PC-3 (cell line): ENCODE data around the gene RANBP3L. TPM values are rescaled to one million over a fixed set of nuclear protein-coding genes. Genes with fewer than 3 reads are reported as not detected.

ENCODE experiments used
- ATAC-seq: fragments of 200-7000 bp; cut with Tn5 transposase; 2 replicates; pipeline ENCODE4 v1.9.1; 2020; ENCODE audit warnings: mild to moderate bottlenecking, moderate library complexity
- BruUV-seq: library from RNA; stranded (reverse); fragments of 400-500 nt; replicated peaks from 2 replicates; lab custom pipeline; 2021; lab: Mats Ljungman, UMichigan
- CTCF ChIA-PET: fragments of 300-600 bp; sonication (Branson Sonifier 250); formaldehyde crosslinking; loops from one replicate; lab custom pipeline; 2022; ENCODE audit warnings: antibody characterized with exemption; lab: Charles Lee
- POLR2A ChIA-PET: fragments of 300-600 bp; sonication (Branson Sonifier 250); formaldehyde crosslinking; loops from one replicate; lab custom pipeline; 2022; ENCODE audit warnings: antibody characterized with exemption; ENCODE audit not compliant: unreplicated experiment; lab: Charles Lee
- DNase-seq: peaks from one replicate; pipeline ENCODE4 v3.0.0-alpha.2; 2015
- H2AFZ ChIP-seq: fragments of 300-600 bp; sonication (generic); 2 replicates; pipeline ENCODE4 v1.6.0; 2016; ENCODE audit warnings: antibody characterized with exemption, low read length
- H3F3A ChIP-seq: fragments of 300-600 bp; sonication (generic); one replicate; pipeline ENCODE4 v1.6.0; 2017; ENCODE audit warnings: antibody characterized with exemption, low read length, control low read depth, mild to moderate bottlenecking; ENCODE audit not compliant: unreplicated experiment
- H3K27ac ChIP-seq: fragments of 300-600 bp; sonication (generic); 2 replicates; pipeline ENCODE4 v1.5.1; 2016; ENCODE audit warnings: mild to moderate bottlenecking, low read length
- H3K27me3 ChIP-seq: fragments of 300-600 bp; sonication (generic); 2 replicates; pipeline ENCODE4 v1.6.1; 2016; ENCODE audit warnings: low read length, mixed read lengths
- H3K36me3 ChIP-seq: fragments of 300-600 bp; sonication (generic); 2 replicates; pipeline ENCODE4 v1.6.1; 2016; ENCODE audit warnings: low read depth, mixed run types, low read length, mixed read lengths
- H3K4me1 ChIP-seq: fragments of 300-600 bp; sonication (generic); 2 replicates; pipeline ENCODE4 v1.5.1; 2016; ENCODE audit warnings: low read length; ENCODE audit not compliant: insufficient read depth
- H3K4me2 ChIP-seq: fragments of 300-600 bp; sonication (generic); 2 replicates; pipeline ENCODE4 v1.6.0; 2016; ENCODE audit warnings: low read length
- H3K4me3 ChIP-seq: fragments of 300-600 bp; sonication (generic); 2 replicates; pipeline ENCODE4 v1.5.1; 2016; ENCODE audit warnings: mild to moderate bottlenecking, low read length, mixed read lengths
- H3K79me2 ChIP-seq: fragments of 300-600 bp; sonication (generic); 2 replicates; pipeline ENCODE4 v1.6.1; 2017; ENCODE audit warnings: low read length, mixed read lengths
- H3K9ac ChIP-seq: fragments of 300-600 bp; sonication (generic); 2 replicates; pipeline ENCODE4 v1.6.0; 2016; ENCODE audit warnings: mild to moderate bottlenecking, low read length
- H3K9me2 ChIP-seq: fragments of 300-600 bp; sonication (generic); replicated peaks from 2 replicates; pipeline ENCODE4 v1.6.1; 2016; ENCODE audit warnings: mixed run types, low read length, mixed read lengths
- H3K9me3 ChIP-seq: fragments of 300-600 bp; sonication (generic); 2 replicates; pipeline ENCODE4 v1.6.1; 2016; ENCODE audit warnings: low read length, mixed read lengths
- H4K20me1 ChIP-seq: fragments of 300-600 bp; sonication (generic); 2 replicates; pipeline ENCODE4 v1.6.1; 2016; ENCODE audit warnings: low read length, mixed read lengths
- EZH2 ChIP-seq: fragments of 300-600 bp; sonication (generic); IDR thresholded peaks from one replicate; pipeline ENCODE4 v1.6.1; 2017; ENCODE audit warnings: antibody characterized with exemption, mild to moderate bottlenecking, low read length; ENCODE audit not compliant: unreplicated experiment
- EZH2phosphoT487 ChIP-seq: fragments of 300-600 bp; sonication (generic); IDR thresholded peaks from 2 replicates; pipeline ENCODE4 v1.6.1; 2018; ENCODE audit warnings: mild to moderate bottlenecking, antibody characterized with exemption, low read length, borderline replicate concordance
- intact Hi-C: fragments of 100-400 bp; cut with micrococcal nuclease; formaldehyde crosslinking; loops from 2 replicates; pipeline ENCODE4 v1.9.0; 2023
- total RNA-seq: library from RNA; depleted of rRNA; stranded (reverse); fragments of >200 nt; gene quantifications from 2 replicates; pipeline ENCODE4 v1.2.3, GENCODE V29; 2014
- TF ChIP-seq, protein P1 (sequence below): fragments of 300-600 bp; sonication (generic); conservative IDR thresholded peaks from 2 replicates; pipeline ENCODE4 v1.5.1; 2017; ENCODE audit warnings: antibody characterized with exemption, low read depth, mild to moderate bottlenecking, low read length

The RANBP3L gene
- total RNA-seq, 1 experiment from 2014 or later = not detected

DNA sequence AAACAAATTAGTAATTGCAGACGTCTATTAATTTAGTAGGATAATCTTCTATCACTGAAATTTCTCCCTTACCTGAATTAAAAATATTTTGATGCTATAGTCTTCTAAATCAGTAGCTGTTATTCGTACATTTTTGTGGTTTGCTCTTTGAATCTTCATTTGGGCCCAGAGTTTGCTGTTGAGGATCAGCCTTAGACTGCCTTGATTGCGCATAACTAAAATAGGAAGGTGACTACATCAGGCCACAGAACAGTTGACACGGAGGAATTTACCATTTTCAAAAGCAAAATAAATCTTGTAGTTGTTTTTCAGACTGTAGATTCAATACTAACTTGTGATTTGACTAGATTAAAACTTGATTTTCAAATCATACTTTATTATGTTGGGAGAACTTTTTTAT is 48.1 kb downstream of the RANBP3L start:
- intact Hi-C loops = no loop called here
- Histone ChIP-seq H3K27ac (no peak overlapping the region), H4K20me1 (no peaks in the 10 kb centered on the region), H3K4me3 (no peak overlapping the region), H3K4me1 (no peaks in the 10 kb centered on the region), H3K36me3 (no peaks in the 10 kb centered on the region), H2AFZ (no peak overlapping the region), H3F3A (no peaks in the 10 kb centered on the region), H3K9ac (no peak overlapping the region), H3K9me2 (no peaks in the 10 kb centered on the region), H3K79me2 (no peaks in the 10 kb centered on the region), H3K27me3 (0 out of 2 replicates have a peak, but pooled peaks cover 5% of the 10 kb centered on the region), H3K9me3 (no peaks in the 10 kb centered on the region), H3K4me2 (no peak overlapping the region)
- POLR2A ChIA-PET = no interaction called here
- ATAC-seq = no peak
- BruUV-seq = no TSS peak
- TF ChIP-seq, protein P1, sequence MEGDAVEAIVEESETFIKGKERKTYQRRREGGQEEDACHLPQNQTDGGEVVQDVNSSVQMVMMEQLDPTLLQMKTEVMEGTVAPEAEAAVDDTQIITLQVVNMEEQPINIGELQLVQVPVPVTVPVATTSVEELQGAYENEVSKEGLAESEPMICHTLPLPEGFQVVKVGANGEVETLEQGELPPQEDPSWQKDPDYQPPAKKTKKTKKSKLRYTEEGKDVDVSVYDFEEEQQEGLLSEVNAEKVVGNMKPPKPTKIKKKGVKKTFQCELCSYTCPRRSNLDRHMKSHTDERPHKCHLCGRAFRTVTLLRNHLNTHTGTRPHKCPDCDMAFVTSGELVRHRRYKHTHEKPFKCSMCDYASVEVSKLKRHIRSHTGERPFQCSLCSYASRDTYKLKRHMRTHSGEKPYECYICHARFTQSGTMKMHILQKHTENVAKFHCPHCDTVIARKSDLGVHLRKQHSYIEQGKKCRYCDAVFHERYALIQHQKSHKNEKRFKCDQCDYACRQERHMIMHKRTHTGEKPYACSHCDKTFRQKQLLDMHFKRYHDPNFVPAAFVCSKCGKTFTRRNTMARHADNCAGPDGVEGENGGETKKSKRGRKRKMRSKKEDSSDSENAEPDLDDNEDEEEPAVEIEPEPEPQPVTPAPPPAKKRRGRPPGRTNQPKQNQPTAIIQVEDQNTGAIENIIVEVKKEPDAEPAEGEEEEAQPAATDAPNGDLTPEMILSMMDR = no peak
- no peak for TF ChIP-seq EZH2phosphoT487
- CTCF ChIA-PET = no interaction called here
- no peak for DNase-seq

DNA sequence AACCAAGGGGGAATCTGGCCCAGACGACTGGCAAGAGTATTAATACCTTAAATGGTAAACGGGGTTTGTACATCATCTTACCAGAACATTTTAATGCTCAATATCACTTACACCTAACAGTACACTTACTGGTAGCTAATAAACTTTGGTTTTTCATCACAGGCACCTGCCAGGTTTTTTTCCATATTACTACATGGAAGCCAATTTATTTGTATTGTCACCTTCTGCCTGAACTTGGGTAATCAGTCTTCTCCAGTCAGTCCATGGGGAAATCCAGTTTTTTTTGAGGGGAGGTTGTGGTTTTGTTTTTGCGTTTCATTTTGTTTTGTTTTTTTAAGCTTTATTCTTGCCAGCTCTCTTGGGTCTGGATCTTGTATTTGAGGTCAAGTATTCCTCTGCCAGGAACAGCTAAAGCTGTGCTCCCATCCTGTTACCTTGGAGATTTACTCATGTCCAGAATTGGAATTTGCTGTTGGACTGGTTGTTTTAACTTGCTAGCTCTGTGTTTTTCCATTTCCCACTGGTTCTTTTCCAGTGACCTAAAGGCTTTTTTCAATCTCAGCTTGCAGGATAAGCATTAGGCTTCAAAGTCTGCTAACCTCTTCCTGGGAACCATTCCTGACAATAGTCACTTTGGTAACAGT is 48.9 kb downstream of the RANBP3L start:
- no peak overlapping the region for H3K4me3 ChIP-seq
- H3K27me3 ChIP-seq = 0 out of 2 replicates have a peak, but pooled peaks cover 5% of the 10 kb centered on the region
- POLR2A ChIA-PET = no interaction called here
- no peaks in the 10 kb centered on the region for H3K9me2 ChIP-seq
- H3K9ac ChIP-seq = no peak overlapping the region
- BruUV-seq = no TSS peak
- H3K9me3 ChIP-seq = no peaks in the 10 kb centered on the region
- H3K4me2 ChIP-seq = no peak overlapping the region
- TF ChIP-seq EZH2phosphoT487 (no peak), EZH2 (no peak)
- TF ChIP-seq, protein P1 = no peak
- no peaks in the 10 kb centered on the region for H3F3A ChIP-seq
- ATAC-seq (no peak), DNase-seq (no peak)
- intact Hi-C loops = no loop called here
- no peaks in the 10 kb centered on the region for H3K4me1 ChIP-seq
- H2AFZ ChIP-seq = no peak overlapping the region
- H3K36me3 ChIP-seq = no peaks in the 10 kb centered on the region
- CTCF ChIA-PET = no interaction called here
- no peaks in the 10 kb centered on the region for H4K20me1 ChIP-seq
- no peak overlapping the region for H3K27ac ChIP-seq
- H3K79me2 ChIP-seq = no peaks in the 10 kb centered on the region

DNA sequence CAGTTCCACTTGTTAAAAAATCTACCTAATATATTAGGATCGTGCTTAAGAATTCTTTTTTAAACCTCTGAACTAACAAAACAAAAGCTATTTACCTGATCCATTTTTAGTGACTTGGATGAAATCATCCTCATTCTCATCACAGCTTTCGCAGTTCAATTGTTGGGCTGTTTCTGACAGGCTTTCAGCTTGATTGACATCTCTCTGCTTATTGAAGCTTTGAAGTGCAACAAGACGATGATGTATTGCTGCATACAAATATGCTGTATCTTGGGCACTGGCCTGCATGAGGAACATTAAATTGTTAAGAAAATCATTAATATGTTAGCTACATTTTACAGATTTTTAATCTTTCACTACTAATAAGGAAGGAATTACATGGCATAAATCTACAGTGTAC is 50.5 kb downstream of the RANBP3L start:
- intact Hi-C loops = no loop called here
- Histone ChIP-seq H3K4me3 (no peak overlapping the region), H3K9me2 (no peaks in the 10 kb centered on the region), H3F3A (no peaks in the 10 kb centered on the region), H3K4me1 (no peaks in the 10 kb centered on the region), H3K27ac (no peak overlapping the region), H3K27me3 (no peaks in the 10 kb centered on the region), H4K20me1 (no peaks in the 10 kb centered on the region), H2AFZ (no peak overlapping the region), H3K9me3 (no peaks in the 10 kb centered on the region), H3K9ac (no peak overlapping the region), H3K79me2 (no peaks in the 10 kb centered on the region), H3K36me3 (no peaks in the 10 kb centered on the region), H3K4me2 (no peak overlapping the region)
- ChIA-PET CTCF (no interaction called here), POLR2A (interaction anchor here (0.6 kb wide), 1 partner anchor 10 kb away, joined by 4 read pairs; no protein-coding TSS in a partner anchor)
- ATAC-seq (no peak), DNase-seq (no peak)
- no peak for TF ChIP-seq EZH2phosphoT487
- no peak for TF ChIP-seq EZH2
- TF ChIP-seq, protein P1 = no peak
- no TSS peak for BruUV-seq
